Memory B cell (primary cell): ENCODE results near the gene TTLL12.

ENCODE experiments used
- ATAC-seq: fragments of 150-1000 bp; cut with Tn5 transposase; 2 replicates; pipeline ENCODE4 v1.10.0; 2021; ENCODE audit warnings: low read depth, mild to moderate bottlenecking, moderate library complexity
- DNase-seq, 2 donors: peaks; one replicate each; pipeline ENCODE4 v3.0.0; 2022; ENCODE audit warnings: low spot score in 2 of 2
- H3K27ac Mint-ChIP-seq: one replicate; pipeline ENCODE4 v1.8.0; 2022; ENCODE audit warnings: mild to moderate bottlenecking, moderate library complexity, mixed read lengths
- H3K27me3 Mint-ChIP-seq: one replicate; pipeline ENCODE4 v1.8.0; 2022; ENCODE audit warnings: mixed read lengths
- H3K36me3 Mint-ChIP-seq: one replicate; pipeline ENCODE4 v1.8.0; 2022; ENCODE audit warnings: mild to moderate bottlenecking, mixed read lengths
- H3K4me1 Mint-ChIP-seq: one replicate; pipeline ENCODE4 v1.8.0; 2022; ENCODE audit warnings: mixed read lengths
- H3K4me3 Mint-ChIP-seq: one replicate; pipeline ENCODE4 v1.8.0; 2022; ENCODE audit warnings: mild to moderate bottlenecking, moderate library complexity, mixed read lengths
- H3K9me3 Mint-ChIP-seq: one replicate; pipeline ENCODE4 v1.8.0; 2022; ENCODE audit warnings: mixed read lengths

TTLL12 gene

DNA sequence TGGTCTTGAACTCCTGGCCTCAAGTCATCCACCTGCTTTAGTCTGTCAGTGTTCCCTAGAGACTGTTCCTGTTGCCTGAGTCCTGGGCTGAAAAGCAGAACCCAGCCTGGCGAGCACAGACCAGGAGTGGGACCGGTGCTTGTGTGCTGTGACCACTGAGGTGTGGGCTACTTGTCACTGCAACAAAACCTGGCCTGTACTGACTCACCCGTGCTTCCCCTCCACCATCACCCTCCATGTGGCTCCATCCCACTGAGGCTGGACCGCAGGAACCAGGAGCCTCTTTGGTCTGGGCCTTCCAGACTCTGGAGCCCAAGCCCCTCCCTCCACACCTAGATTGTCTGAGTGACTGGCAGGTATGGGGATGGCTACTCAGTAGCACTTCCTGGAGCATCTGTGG lies 52.4 kb downstream of the TTLL12 start:
- no peaks in the 10 kb centered on the region for H3K27me3 Mint-ChIP-seq
- no peaks in the 10 kb centered on the region for H3K9me3 Mint-ChIP-seq
- no peak overlapping the region for H3K27ac Mint-ChIP-seq
- peaks cover 7% of the 10 kb centered on the region for H3K4me1 Mint-ChIP-seq
- DNase-seq (no peak), ATAC-seq (no peak)
- peaks cover 19% of the 10 kb centered on the region for H3K36me3 Mint-ChIP-seq
- H3K4me3 Mint-ChIP-seq = no peak overlapping the region

DNA sequence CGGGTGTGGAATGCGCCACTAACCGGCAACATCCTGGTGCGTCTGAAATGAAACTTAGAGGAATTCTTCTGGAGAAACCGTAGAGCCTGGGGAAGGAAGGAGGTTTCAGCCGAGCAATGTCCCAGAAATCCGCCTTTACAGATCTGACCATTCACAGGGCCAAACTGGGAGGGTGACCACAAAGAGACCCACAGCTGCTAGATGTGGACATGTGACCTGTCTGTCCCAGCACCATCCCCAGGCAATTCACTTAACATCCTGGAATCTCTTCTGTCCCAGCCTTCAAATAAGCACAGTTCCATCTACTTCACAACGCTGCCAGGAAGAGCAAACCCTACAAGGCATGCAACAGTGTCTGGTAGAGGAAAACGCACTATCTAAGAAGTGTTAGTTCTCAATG lies 53.5 kb downstream of the TTLL12 start:
- H3K27ac Mint-ChIP-seq = no peak overlapping the region
- H3K4me3 Mint-ChIP-seq = no peak overlapping the region
- peaks cover 11% of the 10 kb centered on the region for H3K4me1 Mint-ChIP-seq
- ATAC-seq (no peak), DNase-seq (no peak)
- peaks cover 4% of the 10 kb centered on the region for H3K27me3 Mint-ChIP-seq
- no peaks in the 10 kb centered on the region for H3K9me3 Mint-ChIP-seq
- H3K36me3 Mint-ChIP-seq = peaks cover 14% of the 10 kb centered on the region

DNA sequence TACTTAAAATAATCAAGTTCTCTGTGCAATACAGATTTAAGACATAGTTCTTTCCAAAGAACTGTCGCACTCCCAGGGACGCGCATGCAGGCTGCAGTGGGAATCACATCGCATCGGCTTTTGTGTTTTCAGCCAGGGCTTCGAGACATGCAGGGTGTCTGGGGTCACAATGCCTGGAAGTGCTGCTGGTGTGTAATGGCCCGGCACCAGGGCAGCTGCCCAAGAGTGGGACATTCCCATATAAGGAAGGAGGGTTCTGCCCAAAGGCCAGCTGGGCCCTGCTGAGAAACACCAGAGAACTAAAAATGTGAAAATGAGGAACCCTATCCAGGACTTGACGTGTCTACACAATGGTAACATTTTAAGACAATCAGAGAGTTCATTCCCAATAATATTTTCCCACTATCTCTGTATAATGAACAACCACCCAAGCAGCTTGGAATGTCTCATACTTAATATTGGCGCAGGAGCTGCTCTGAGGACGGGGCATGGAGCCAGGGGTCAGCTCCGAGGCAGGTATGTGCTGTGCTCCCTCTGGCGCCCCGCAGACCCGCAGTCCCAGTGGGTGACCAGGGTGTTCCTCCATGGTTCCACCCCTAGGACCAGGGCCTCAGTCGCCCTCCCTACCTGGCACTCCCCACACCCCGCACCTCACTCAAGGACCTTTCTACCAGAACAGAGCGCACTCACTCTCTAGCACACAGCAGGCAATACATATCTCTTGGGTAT lies 55.0 kb downstream of the TTLL12 start:
- peaks cover 8% of the 10 kb centered on the region for H3K36me3 Mint-ChIP-seq
- peaks cover 11% of the 10 kb centered on the region for H3K4me1 Mint-ChIP-seq
- no peak overlapping the region for H3K4me3 Mint-ChIP-seq
- ATAC-seq (no peak), DNase-seq (no peak)
- no peaks in the 10 kb centered on the region for H3K9me3 Mint-ChIP-seq
- H3K27me3 Mint-ChIP-seq = peaks cover 6% of the 10 kb centered on the region
- H3K27ac Mint-ChIP-seq = no peak overlapping the region

DNA sequence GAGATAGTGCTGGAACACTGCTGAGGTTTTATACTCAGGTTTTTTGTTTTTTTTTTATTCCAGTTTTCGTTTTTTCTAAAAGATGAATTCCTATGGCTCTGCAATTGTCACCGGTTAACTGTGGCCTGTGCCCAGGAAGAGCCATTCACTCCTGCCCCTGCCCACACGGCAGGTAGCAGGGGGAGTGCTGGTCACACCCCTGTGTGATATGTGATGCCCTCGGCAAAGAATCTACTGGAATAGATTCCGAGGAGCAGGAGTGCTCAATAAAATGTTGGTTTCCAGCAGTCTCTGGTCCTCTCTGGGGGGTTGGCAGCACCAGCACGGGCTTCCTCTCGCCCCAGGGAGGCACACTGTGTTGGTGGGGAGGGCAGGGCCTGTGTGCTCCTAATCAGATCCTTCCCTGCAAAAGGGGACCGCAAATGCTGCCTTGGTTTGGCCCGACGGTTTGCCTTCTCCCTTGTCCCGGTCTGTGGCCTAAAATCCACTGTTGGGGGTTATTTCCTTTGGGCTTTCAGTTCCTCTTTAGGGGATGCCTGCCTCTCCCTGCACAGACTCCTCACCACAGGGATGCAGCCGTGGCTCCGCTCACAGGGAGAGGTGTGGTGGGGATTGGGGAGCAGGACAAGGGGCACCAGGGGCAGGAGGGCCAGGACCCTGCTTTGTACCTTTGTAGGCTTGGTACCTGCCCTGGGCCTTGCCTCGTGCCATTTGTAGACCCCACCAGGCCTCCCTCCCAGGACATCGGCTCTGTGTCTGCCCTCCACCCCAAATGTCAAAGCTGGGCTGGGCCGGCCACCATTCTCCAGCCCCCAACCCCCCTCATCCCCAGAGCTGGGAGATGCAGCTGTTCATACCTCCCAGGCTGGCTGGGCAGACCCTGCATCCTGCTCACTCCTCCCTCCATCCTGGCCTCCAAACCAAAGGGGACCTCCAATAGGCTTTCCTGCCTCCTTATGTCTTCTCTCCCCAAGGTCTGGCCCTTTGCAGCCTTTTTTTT lies 57.2 kb downstream of the TTLL12 start:
- H3K36me3 Mint-ChIP-seq = peaks cover 4% of the 10 kb centered on the region
- peaks cover 6% of the 10 kb centered on the region for H3K4me1 Mint-ChIP-seq
- no peaks in the 10 kb centered on the region for H3K9me3 Mint-ChIP-seq
- ATAC-seq (no peak), DNase-seq (no peak)
- H3K27me3 Mint-ChIP-seq = peaks cover 6% of the 10 kb centered on the region
- no peak overlapping the region for H3K4me3 Mint-ChIP-seq
- H3K27ac Mint-ChIP-seq = no peak overlapping the region

DNA sequence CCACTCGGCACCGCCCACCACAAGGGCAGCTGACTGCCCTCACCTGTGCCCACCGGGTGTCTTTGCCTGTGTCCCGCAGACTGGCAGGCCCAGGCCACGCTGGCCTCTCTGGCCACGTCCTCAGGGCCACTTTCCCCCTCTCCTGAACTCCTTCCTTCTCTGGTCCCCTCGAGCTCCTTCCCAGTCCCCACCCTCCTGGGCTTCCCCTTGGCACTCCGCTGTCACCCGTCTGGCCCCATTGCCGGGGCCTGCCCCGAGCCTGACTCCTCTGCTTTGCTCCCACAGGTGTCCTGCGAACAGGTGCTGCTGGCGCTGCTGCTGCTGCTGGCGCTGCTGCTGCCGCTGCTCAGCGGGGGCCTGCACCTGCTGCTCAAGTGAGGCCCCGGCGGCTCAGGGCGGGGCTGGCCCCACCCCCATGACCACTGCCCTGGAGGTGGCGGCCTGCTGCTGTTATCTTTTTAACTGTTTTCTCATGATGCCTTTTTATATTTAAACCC lies 58.0 kb downstream of the TTLL12 start:
- H3K27me3 Mint-ChIP-seq = peaks cover 6% of the 10 kb centered on the region
- peak overlapping the region; percentile 28 for H3K27ac Mint-ChIP-seq
- DNase-seq (peak in 1 of 2 donors; percentile 39), ATAC-seq (peak; percentile 84)
- H3K36me3 Mint-ChIP-seq = peaks cover 4% of the 10 kb centered on the region
- no peak overlapping the region for H3K4me3 Mint-ChIP-seq
- H3K9me3 Mint-ChIP-seq = no peaks in the 10 kb centered on the region
- peaks cover 8% of the 10 kb centered on the region for H3K4me1 Mint-ChIP-seq

DNA sequence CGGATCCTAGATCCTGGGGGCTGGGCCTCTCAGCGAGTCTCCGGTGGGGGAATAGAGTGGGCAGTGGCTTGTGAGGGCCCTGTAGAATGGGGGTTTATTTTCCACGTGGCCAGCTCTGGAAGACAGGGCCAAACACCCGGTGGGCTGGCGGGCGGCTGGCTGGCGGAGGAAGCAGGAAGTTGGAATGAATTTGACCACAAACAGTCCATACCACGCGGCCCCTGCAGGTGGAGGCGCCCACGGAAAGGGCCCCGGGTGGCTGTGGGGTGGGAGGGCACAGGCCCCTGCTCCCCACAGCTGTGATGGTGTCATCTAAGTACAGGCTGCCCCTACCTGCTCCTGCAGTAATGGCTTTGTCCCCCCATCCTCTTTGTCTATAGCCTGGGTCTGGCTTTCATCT lies 58.8 kb downstream of the TTLL12 start:
- H3K4me1 Mint-ChIP-seq = peaks cover 8% of the 10 kb centered on the region
- H3K9me3 Mint-ChIP-seq = no peaks in the 10 kb centered on the region
- H3K27ac Mint-ChIP-seq = no peak overlapping the region
- H3K36me3 Mint-ChIP-seq = peaks cover 3% of the 10 kb centered on the region
- ATAC-seq (no peak), DNase-seq (no peak)
- peaks cover 6% of the 10 kb centered on the region for H3K27me3 Mint-ChIP-seq
- H3K4me3 Mint-ChIP-seq = no peak overlapping the region

DNA sequence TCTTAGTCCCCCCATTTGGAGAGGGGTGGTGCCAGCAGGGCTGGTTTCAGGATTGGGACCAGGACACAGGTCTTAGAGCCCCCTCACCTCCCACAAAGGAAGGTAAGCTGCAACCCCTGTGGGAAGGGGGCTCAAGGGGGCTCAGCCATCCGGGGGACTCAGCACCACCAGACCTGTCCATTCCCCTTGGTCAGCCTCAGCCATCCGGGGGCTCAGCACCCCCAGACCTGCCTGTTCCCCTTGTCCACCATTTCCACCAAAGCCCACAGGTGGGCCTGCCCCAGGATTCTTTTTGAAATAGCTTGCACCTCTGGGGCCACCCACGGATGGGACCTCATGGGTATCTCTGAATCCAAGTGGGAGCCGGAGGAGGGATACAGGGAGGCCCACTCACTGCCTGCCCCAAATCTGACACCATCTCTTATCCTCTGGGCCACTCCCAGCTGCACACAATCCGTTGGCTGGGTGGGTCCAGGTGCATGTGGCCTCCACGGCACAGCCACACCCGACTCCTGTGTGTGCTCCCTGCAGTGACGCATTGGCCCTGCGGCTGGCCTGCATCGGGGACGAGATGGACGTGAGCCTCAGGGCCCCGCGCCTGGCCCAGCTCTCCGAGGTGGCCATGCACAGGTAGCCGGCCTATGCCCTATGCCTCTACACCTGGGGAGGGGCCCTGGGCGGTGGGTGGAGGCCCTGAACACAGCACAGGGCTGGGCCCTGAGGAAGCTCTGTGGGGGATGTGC lies 59.6 kb downstream of the TTLL12 start:
- Mint-ChIP-seq H3K27me3 (peaks cover 8% of the 10 kb centered on the region), H3K27ac (no peak overlapping the region), H3K9me3 (no peaks in the 10 kb centered on the region), H3K4me1 (peaks cover 15% of the 10 kb centered on the region), H3K36me3 (peaks cover 3% of the 10 kb centered on the region), H3K4me3 (no peak overlapping the region)
- DNase-seq = no peak
- no peak for ATAC-seq

DNA sequence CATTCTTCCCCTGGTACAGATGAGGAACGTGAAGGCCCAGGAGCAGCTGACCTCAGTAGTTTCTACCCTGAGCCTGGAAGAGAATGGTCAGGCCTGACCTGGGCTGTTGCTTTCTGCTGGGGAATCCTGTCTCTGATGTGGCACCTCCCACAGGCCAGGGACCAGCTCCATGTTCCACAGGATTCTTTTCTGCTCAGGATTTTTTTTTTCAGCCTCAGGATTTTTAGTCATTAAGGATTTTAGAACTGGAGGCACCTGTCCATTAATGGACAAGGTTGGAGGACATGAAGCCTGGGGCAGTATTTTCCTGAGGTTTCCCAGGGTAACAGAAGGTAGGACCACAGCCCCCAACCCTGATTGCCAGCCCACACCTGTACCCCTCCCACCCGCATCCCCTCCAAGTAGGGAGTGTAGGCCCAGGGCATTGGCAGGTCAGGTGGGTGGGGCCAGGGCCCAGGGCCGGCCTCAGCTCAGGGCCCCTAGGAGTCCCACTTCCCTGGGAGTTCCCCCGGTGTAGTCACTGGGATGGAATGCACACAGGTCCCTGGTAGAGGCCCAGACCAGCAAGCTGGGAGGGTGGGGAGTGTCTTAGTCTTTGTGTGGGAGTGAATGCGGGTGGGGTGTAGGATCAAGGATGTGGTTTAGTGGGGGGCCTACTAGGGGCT lies 60.3 kb downstream of the TTLL12 start:
- DNase-seq (no peak), ATAC-seq (no peak)
- no peaks in the 10 kb centered on the region for H3K9me3 Mint-ChIP-seq
- peaks cover 21% of the 10 kb centered on the region for H3K4me1 Mint-ChIP-seq
- no peak overlapping the region for H3K27ac Mint-ChIP-seq
- H3K4me3 Mint-ChIP-seq = no peak overlapping the region
- peaks cover 8% of the 10 kb centered on the region for H3K27me3 Mint-ChIP-seq
- H3K36me3 Mint-ChIP-seq = no peaks in the 10 kb centered on the region

DNA sequence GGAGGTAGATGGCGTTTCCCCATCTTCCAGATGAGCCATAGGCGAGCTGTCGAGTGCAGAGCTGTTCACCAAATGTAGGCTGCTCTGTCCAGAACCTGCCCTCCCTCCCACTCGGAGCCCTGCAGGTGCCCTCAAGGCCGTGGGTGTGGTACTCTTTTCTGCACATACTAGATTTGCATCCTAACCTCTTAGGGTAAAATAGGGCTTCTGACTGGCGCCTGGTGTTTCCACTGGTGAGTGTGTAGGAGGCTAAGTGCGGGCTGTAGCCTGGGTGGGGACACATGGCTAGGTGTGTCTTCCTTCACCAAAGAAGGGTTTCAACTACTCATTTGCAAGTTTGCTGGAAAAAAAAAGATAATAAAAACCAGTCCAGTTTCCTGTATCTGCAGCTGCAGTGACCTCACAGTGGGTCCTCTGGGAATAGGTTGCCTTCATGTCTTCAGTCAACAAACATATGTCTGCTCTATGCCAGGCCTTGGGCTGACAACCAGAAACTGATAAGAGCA lies 67.9 kb downstream of the TTLL12 start:
- Mint-ChIP-seq H3K9me3 (no peaks in the 10 kb centered on the region), H3K4me1 (peaks cover 44% of the 10 kb centered on the region), H3K4me3 (peak overlapping the region; percentile 59), H3K27me3 (peaks cover 17% of the 10 kb centered on the region), H3K27ac (no peak overlapping the region), H3K36me3 (no peaks in the 10 kb centered on the region)
- DNase-seq (peak; percentile 43 to 46), ATAC-seq (peak; percentile 64)

DNA sequence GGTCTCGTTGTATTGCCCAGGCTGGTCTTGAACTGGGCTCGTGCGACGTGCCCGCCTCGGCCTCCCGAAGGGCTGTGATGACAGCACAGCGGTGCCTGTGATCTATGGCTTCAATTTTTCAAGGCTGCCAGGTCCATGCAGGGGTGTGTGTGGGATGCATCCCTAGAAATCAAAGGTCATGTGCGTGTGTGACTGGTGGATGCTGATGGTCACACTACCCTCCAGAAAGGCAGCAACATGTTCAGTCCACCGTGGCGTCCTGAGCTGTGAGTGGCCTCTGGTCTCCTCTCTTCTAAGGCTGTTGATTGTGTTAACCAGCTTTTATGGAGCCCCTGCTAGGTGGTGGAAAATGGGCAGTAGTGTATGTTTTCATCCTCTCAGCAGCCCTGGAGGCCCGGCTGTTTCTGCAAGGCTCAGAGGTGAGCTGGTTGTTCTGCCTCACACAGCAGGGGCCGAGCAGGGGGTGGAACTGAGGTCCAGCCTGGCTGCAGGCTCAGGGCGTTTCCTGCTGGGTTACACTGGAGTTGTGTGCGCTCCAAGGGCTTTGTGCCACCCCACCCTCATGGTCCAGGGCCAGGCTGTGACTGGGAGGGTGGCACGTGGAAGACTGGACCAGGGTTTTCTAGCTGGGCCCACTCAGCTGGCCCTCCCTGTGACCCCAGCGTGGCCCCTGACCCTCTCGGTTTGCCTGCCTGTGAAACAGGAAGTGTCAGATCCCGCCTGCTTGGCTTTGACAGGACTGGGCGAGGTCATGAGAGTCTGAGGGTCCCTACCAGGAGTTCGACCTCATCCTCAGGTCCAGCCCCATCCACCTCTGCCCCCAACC lies 68.7 kb downstream of the TTLL12 start:
- DNase-seq = no peak
- Mint-ChIP-seq H3K9me3 (no peaks in the 10 kb centered on the region), H3K27ac (no peak overlapping the region), H3K36me3 (no peaks in the 10 kb centered on the region), H3K4me1 (peaks cover 44% of the 10 kb centered on the region), H3K27me3 (peaks cover 22% of the 10 kb centered on the region), H3K4me3 (peak overlapping the region; percentile 59)
- ATAC-seq = no peak

DNA sequence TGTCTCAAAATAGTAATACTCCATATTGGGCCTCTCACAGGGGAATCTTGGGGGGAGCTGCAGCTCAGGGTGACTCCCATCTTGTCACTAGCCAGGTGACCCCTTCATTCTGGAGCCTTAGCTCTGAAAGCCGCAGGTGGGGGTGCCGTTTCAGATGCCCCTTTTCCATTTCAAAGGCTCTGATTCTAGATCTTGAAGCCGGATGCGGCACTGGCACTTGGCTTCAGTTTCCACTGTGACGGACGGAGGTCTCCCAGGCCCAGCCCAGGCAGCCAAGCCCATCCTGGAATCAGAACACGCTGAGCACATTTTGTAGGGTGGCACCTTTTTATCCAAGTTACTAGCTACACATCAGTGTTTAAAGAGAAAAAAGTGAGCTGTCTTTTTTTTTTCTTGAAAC lies 70.0 kb downstream of the TTLL12 start:
- no peaks in the 10 kb centered on the region for H3K9me3 Mint-ChIP-seq
- no peaks in the 10 kb centered on the region for H3K36me3 Mint-ChIP-seq
- no peak overlapping the region for H3K27ac Mint-ChIP-seq
- peaks cover 36% of the 10 kb centered on the region for H3K4me1 Mint-ChIP-seq
- no peak for DNase-seq
- H3K4me3 Mint-ChIP-seq = no peak overlapping the region
- no peak for ATAC-seq
- H3K27me3 Mint-ChIP-seq = peaks cover 26% of the 10 kb centered on the region
